ENCODE results near the gene GTPBP2. TPM values are rescaled to one million over a fixed set of nuclear protein-coding genes. Genes with fewer than 3 reads are reported as not detected.

The GTPBP2 gene
- total RNA-seq, 1 donor from 2014 or later: 76.6 TPM

DNA sequence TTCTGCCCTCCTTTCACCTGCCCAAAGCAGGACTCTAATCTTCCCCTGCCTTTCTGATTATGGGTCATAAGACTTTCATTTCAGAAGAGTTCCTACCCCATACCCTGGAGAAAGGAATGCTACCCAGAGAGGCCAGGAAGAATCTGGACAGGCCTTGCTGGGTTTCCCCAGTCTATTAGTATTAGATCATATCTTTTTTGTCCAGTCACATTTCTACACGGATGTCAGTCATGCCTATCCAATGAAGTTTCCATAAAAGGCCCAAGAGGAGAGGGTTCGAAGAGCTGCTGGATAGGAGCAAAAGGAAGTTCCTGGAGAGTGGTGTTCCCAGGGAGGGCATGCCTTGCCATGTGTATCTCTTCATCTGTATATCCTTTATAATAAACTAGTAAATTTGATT lies 49.9 kb downstream of the GTPBP2 start:
- Mint-ChIP-seq H3K27ac (ENCODE audit: unreplicated experiment) (no peak overlapping the region), H3K4me3 (ENCODE audit: unreplicated experiment) (no peak overlapping the region), H3K9me3 (ENCODE audit: unreplicated experiment) (no peaks in the 10 kb centered on the region), H3K4me1 (ENCODE audit: unreplicated experiment) (peaks cover 14% of the 10 kb centered on the region), H3K36me3 (ENCODE audit: low read depth, unreplicated experiment) (peaks cover 17% of the 10 kb centered on the region), H3K27me3 (ENCODE audit: unreplicated experiment) (peaks cover 9% of the 10 kb centered on the region)
- no peak for DNase-seq (ENCODE audit: low spot score)
- TF ChIP-seq, protein P1, sequence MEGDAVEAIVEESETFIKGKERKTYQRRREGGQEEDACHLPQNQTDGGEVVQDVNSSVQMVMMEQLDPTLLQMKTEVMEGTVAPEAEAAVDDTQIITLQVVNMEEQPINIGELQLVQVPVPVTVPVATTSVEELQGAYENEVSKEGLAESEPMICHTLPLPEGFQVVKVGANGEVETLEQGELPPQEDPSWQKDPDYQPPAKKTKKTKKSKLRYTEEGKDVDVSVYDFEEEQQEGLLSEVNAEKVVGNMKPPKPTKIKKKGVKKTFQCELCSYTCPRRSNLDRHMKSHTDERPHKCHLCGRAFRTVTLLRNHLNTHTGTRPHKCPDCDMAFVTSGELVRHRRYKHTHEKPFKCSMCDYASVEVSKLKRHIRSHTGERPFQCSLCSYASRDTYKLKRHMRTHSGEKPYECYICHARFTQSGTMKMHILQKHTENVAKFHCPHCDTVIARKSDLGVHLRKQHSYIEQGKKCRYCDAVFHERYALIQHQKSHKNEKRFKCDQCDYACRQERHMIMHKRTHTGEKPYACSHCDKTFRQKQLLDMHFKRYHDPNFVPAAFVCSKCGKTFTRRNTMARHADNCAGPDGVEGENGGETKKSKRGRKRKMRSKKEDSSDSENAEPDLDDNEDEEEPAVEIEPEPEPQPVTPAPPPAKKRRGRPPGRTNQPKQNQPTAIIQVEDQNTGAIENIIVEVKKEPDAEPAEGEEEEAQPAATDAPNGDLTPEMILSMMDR (IDR thresholded peaks at IDR 0.05; ENCODE audit: unreplicated experiment): no peak

GRCh38 chr6:43578748-43579147 lies 50.3 kb downstream of the GTPBP2 start:
- H3K4me1 Mint-ChIP-seq (ENCODE audit: unreplicated experiment): peaks cover 14% of the 10 kb centered on the region
- TF ChIP-seq, protein P1 (IDR thresholded peaks at IDR 0.05; ENCODE audit: unreplicated experiment): no peak
- no peak overlapping the region for H3K27ac Mint-ChIP-seq (ENCODE audit: unreplicated experiment)
- no peak for DNase-seq (ENCODE audit: low spot score)
- H3K4me3 Mint-ChIP-seq (ENCODE audit: unreplicated experiment): no peak overlapping the region
- H3K36me3 Mint-ChIP-seq (ENCODE audit: low read depth, unreplicated experiment): peaks cover 17% of the 10 kb centered on the region
- no peaks in the 10 kb centered on the region for H3K9me3 Mint-ChIP-seq (ENCODE audit: unreplicated experiment)
- H3K27me3 Mint-ChIP-seq (ENCODE audit: unreplicated experiment): peaks cover 9% of the 10 kb centered on the region

DNA sequence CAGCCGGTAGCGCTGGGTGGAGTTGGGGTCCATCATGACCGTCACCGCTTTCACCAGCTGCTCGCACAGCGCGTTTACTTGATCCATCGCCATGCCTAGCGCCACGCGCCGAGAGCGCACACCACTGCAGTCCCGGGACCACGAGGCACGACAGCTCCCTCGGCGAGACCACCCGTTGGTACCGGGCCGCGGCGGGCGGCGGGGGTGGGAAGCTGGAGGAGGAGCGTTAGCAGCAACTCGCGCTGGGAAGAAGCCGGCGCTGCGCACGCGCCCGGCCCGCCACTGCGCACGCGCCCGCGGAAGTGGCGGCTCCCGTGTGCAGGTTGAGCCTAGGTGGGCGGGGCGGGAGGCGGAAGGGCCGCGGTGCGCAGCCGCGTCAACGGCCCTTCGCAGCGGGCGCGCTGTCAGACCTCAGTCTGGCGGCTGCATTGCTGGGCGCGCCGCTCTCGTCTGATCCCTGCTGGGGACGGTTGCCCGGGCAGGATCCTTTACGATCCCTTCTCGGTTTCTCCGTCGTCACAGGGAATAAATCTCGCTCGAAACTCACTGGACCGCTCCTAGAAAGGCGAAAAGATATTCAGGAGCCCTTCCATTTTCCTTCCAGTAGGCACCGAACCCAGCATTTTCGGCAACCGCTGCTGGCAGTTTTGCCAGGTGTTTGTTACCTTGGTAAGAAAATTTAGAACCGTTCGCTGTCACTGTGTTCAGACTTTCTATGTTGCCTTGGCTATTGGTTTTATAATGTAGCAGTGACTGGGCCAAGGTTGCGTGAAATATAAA lies 53.1 kb downstream of the GTPBP2 start, which contains the start of the genes POLH and XPO5:
TSS of gene POLH (plus strand) at position 414 of the 780 bp plus-strand sequence. CDS start 6,135 bp downstream, outside the sequence.
TSS of gene XPO5 (minus strand) at position 267 of the 780 bp plus-strand sequence. CDS start at position 93, 174 bp downstream.
- DNase-seq (ENCODE audit: low spot score): peak; percentile 93
- peaks cover 9% of the 10 kb centered on the region for H3K27me3 Mint-ChIP-seq (ENCODE audit: unreplicated experiment)
- TF ChIP-seq, protein P1 (IDR thresholded peaks at IDR 0.05; ENCODE audit: unreplicated experiment): no peak
- no peaks in the 10 kb centered on the region for H3K9me3 Mint-ChIP-seq (ENCODE audit: unreplicated experiment)
- peak within 1 kb of the TSS; percentile 99 for H3K4me3 Mint-ChIP-seq (ENCODE audit: unreplicated experiment)
- peak within 1 kb of the TSS; percentile 70 for H3K27ac Mint-ChIP-seq (ENCODE audit: unreplicated experiment)
- peaks cover 10% of the 10 kb centered on the region for H3K36me3 Mint-ChIP-seq (ENCODE audit: low read depth, unreplicated experiment)
- peaks cover 14% of the 10 kb centered on the region for H3K4me1 Mint-ChIP-seq (ENCODE audit: unreplicated experiment)

GRCh38 chr6:43575105-43575771 lies 53.8 kb downstream of the GTPBP2 start:
- TF ChIP-seq, protein P1 (IDR thresholded peaks at IDR 0.05; ENCODE audit: unreplicated experiment): no peak
- Mint-ChIP-seq H3K27me3 (ENCODE audit: unreplicated experiment) (peaks cover 9% of the 10 kb centered on the region), H3K4me1 (ENCODE audit: unreplicated experiment) (peaks cover 14% of the 10 kb centered on the region), H3K4me3 (ENCODE audit: unreplicated experiment) (peak overlapping the region; percentile 99), H3K27ac (ENCODE audit: unreplicated experiment) (peak overlapping the region; percentile 70), H3K36me3 (ENCODE audit: low read depth, unreplicated experiment) (peaks cover 14% of the 10 kb centered on the region), H3K9me3 (ENCODE audit: unreplicated experiment) (no peaks in the 10 kb centered on the region)
- peak; percentile 40 for DNase-seq (ENCODE audit: low spot score)
